HEK293 (cell line): Measurements from ENCODE around the gene STXBP4.

Source experiments
- KLF8 ChIP-seq: fragments of 450-650 bp; formaldehyde crosslinking; IDR thresholded peaks from 2 replicates; pipeline ENCODE4 v1.5.1; 2016; ENCODE audit warnings: missing biosample characterization, missing genetic modification characterization
- ZBTB8A ChIP-seq: fragments of 450-650 bp; formaldehyde crosslinking; IDR thresholded peaks from 2 replicates; pipeline ENCODE4 v1.5.1; 2016; ENCODE audit warnings: missing biosample characterization, missing genetic modification characterization
- ZNF169 ChIP-seq: fragments of 450-650 bp; formaldehyde crosslinking; IDR thresholded peaks from 2 replicates; pipeline ENCODE4 v1.5.1; 2016; ENCODE audit warnings: missing biosample characterization, missing genetic modification characterization
- ZNF174 ChIP-seq: fragments of 450-650 bp; formaldehyde crosslinking; IDR thresholded peaks from 2 replicates; pipeline ENCODE4 v1.5.0; 2017; ENCODE audit warnings: missing biosample characterization, mild to moderate bottlenecking, missing genetic modification characterization
- TF ChIP-seq, protein P1 (sequence below): fragments of 450-650 bp; formaldehyde crosslinking; IDR thresholded peaks from 2 replicates; pipeline ENCODE4 v1.5.1; 2016; ENCODE audit warnings: missing biosample characterization, missing genetic modification characterization

DNA sequence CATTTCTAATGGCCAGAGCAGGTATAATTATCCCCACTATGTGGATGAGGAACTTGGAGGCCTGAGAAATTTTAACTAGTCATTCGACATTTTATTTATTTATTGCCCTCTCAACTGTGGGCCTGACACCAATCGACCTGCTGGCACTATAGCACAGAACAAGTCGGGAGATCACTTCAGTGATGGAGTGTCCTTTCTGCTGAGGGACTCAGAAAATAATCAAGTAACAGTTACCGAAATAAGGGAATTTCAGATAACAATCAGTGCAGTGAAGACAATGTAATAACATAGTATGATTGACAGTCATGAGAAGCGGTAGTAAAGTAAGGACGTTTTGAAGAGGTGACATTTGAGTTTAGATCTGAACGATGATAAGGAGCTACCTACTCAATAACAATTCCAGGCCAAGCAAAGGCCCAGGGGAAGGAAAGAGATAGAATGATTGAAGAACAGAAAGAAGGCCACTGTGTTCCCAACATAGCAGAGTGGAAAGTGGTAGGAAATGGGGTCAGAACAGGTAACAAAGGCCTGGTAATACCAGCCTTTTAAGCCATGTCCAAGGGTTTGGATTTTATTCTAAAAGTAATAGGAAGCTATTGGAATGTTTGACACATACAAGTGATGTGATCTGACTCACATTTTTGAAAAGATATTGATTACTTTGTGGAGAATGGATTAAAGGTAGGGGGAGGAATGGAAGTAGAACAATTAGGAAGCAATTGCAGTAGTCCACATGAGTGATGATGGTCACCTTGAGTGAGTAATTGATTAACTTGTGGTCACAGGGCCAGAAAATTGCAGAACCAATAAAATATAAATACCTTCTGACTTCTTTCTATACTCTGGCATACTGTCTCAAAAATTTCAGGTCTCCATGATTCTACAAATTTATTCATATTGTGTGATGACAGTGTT is 1.4 kb downstream of the STXBP4 start:
- TF ChIP-seq, protein P1, sequence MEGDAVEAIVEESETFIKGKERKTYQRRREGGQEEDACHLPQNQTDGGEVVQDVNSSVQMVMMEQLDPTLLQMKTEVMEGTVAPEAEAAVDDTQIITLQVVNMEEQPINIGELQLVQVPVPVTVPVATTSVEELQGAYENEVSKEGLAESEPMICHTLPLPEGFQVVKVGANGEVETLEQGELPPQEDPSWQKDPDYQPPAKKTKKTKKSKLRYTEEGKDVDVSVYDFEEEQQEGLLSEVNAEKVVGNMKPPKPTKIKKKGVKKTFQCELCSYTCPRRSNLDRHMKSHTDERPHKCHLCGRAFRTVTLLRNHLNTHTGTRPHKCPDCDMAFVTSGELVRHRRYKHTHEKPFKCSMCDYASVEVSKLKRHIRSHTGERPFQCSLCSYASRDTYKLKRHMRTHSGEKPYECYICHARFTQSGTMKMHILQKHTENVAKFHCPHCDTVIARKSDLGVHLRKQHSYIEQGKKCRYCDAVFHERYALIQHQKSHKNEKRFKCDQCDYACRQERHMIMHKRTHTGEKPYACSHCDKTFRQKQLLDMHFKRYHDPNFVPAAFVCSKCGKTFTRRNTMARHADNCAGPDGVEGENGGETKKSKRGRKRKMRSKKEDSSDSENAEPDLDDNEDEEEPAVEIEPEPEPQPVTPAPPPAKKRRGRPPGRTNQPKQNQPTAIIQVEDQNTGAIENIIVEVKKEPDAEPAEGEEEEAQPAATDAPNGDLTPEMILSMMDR (tag by site-specific recombination): no peak
- TF ChIP-seq ZNF174 (no peak), ZBTB8A (tag by site-specific recombination) (no peak), ZNF169 (tag by site-specific recombination) (no peak), KLF8 (tag by site-specific recombination) (no peak)
